Measurements from ENCODE around the gene EID1.

Gene EID1

DNA sequence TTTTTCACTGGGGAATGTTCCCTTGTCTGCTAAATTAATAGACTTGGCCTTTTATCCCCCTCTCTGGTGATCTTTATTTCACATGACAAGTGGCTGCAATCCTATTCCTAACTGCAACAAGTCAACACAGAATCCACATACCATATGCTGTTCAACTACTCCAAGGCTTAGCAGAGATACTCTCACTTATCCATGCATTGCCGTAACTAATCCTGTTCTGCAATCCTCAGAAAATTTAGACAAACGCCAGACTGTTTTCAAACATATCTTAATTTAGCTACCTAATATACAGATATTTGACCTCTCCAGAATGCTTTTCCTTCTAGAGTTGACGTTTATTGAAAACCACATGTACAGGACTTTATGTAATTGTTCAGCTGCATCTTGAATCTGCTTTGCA, 37.9 kb downstream of the EID1 start:
- DNase-seq: no peak

DNA sequence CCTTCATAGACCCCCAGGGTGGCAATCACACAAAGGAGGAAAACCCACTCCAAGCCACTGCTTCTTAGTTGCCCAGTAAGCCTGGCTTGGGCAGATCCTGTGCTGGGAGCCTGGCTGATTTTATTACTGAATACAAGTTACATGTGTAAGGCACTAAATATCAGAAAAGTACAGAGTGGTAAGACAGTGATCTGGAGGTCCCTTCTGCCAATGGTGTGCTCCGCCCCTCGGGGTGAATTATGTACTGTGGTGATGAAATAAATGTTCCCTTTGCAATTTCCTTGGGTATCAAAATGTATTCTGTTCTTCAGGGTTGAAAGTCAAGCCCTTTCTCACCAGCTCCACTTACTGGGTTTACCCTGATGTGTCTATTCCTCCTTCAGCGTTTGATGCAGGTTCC, 38.8 kb downstream of the EID1 start:
- DNase-seq: no peak

GRCh38 chr15:48922046-48922445, 44.1 kb downstream of the EID1 start:
- no peak for DNase-seq

- no peak for DNase-seq
Measured at GRCh38 chr15:48924528-48925393, 46.8 kb downstream of the EID1 start.

DNA sequence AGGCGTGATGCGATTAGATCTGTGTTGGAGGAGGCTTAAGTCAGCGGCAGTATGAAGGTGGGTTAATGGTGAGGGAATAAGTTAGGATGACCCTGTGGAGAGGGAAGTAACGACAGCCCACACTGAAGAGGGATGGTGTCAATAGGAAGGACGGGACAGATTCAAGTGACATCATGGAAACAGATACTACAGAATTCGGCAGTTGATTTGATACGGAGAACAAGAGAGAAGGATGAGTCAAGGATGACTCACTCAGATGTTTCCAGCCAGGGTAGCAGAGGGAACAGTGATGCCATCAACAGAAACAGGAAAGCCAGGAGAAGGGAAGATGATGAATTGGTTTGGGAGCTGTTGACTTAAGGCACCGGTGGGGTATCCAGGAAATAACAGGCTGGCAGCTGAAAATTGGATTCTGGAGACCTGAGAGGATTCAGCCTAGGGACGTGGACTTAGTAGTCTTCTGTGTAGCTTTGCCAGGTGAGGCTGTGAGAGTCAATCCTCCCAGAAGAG, 47.8 kb downstream of the EID1 start:
- DNase-seq: no peak

DNA sequence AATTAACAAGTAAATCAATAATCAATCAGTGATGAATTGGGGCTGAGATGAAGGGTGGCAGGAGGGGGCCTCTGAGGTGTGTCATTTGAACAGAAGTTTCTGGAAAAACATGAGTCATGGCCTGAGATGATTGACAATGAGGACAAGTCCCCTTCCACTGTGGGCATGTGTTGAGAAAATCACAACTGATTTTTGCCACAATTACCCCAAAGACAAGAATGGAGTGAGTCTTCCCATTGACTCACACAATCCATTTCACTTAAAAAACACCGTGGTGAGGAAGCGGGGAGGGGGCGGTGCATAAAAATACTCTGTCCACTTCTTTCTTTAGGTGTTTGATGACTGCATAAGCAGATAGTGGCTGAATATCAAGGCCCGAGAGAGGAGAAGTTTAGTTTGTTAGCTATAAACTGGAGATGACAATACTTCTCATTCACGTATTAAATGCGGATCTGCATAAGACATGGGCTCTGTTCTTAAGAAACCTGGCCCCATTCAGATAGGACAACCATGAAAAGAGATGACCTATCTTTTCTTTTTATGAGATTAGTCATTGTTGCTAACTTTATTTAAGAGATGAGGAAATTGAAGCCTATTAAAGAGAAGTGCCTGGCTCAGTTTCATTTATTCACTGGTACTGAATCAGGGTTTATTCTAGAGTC, 51.1 kb downstream of the EID1 start:
- DNase-seq: no peak

- DNase-seq: no peak
Measured at GRCh38 chr15:48929661-48930060, 51.7 kb downstream of the EID1 start.

Measured in activated effector memory CD4-positive, alpha-beta T cell treated with anti-CD3 and anti-CD28 coated beads, Interleukin-2, amount 50 U/mL, for 16 hours (primary cell).